HepG2 (cell line): Measurements from ENCODE around the gene SNN. TPM values are rescaled to one million over a fixed set of nuclear protein-coding genes. Genes with fewer than 3 reads are reported as not detected.

ENCODE experiments used
- ATM ChIP-seq: fragments of 450-650 bp; IDR thresholded peaks from 2 replicates; pipeline ENCODE4 v1.7.1; 2017; ENCODE audit warnings: mild to moderate bottlenecking, borderline replicate concordance
- BORCS8-MEF2B ChIP-seq: sonication (generic); formaldehyde crosslinking; IDR thresholded peaks from 2 replicates; pipeline ENCODE4 v1.8.0; 2022; ENCODE audit warnings: mild to moderate bottlenecking, missing genetic modification reagents
- HNRNPH1 ChIP-seq: fragments of 200-400 bp; formaldehyde crosslinking; optimal IDR thresholded peaks from 2 replicates; pipeline ENCODE3; 2017; ENCODE audit warnings: mild to moderate bottlenecking, low read depth, low read length
- HOXA3 ChIP-seq: sonication (generic); formaldehyde crosslinking; IDR thresholded peaks from 2 replicates; pipeline ENCODE4 v1.5.0; 2020; ENCODE audit warnings: missing genetic modification reagents
- SAP130 ChIP-seq: IDR thresholded peaks from 2 replicates; pipeline ENCODE4 v1.6.1; 2016; ENCODE audit warnings: low read depth
- TARDBP ChIP-seq: sonication (generic); formaldehyde crosslinking; IDR thresholded peaks from 2 replicates; pipeline ENCODE4 v1.8.0; 2022; ENCODE audit warnings: mild to moderate bottlenecking, missing genetic modification reagents
- ZFP1 ChIP-seq: IDR thresholded peaks from 2 replicates; pipeline ENCODE4 v1.6.1; 2016
- ZFP82 ChIP-seq: sonication (generic); formaldehyde crosslinking; IDR thresholded peaks from 2 replicates; pipeline ENCODE4 v1.5.1; 2020; ENCODE audit warnings: mild to moderate bottlenecking, missing genetic modification reagents, borderline replicate concordance
- ZNF232 ChIP-seq: sonication (generic); formaldehyde crosslinking; IDR thresholded peaks from 2 replicates; pipeline ENCODE4 v1.4.0; 2020; ENCODE audit warnings: missing genetic modification reagents, borderline replicate concordance
- ZNF570 ChIP-seq: sonication (generic); formaldehyde crosslinking; IDR thresholded peaks from 2 replicates; pipeline ENCODE4 v1.4.0; 2020; ENCODE audit warnings: mild to moderate bottlenecking, missing genetic modification reagents, borderline replicate concordance
- ZNF75D ChIP-seq: sonication (generic); formaldehyde crosslinking; IDR thresholded peaks from 2 replicates; pipeline ENCODE4 v1.8.1; 2023; ENCODE audit warnings: missing genetic modification reagents, mild to moderate bottlenecking, borderline replicate concordance
- ZNF788 ChIP-seq: sonication (generic); formaldehyde crosslinking; IDR thresholded peaks from 2 replicates; pipeline ENCODE4 v1.5.0; 2020; ENCODE audit warnings: mild to moderate bottlenecking, missing genetic modification reagents, borderline replicate concordance
- polyA plus RNA-seq, 8 experiments: library from polyadenylated mRNA; depleted of rRNA in 3 of 8; stranded (reverse) in 7 of 8; unstranded in 1 of 8; fragments of >200 nt; fragmentation: Illumina TruSeq in 4 of 8; extraction: Trizol in 4 of 8; gene quantifications; 2 replicates each; pipeline versions ENCODE4 v1.2.1 to v1.2.3, GENCODE V29; 2011 to 2016; ENCODE audit warnings: low read depth in 4 of 8, missing spikeins in 1 of 8, mixed read lengths in 1 of 8; ENCODE audit not compliant: insufficient read depth in 1 of 8
- total RNA-seq, 5 experiments: library from RNA; depleted of rRNA; stranded (reverse); fragments of >200 nt; fragmentation: Illumina TruSeq; extraction: Trizol; gene quantifications; 2 replicates each; pipeline ENCODE4 v1.2.3, GENCODE V29; 2016; ENCODE audit warnings: low read depth in 1 of 5
- TF ChIP-seq, protein P1 (sequence below): sonication (generic); formaldehyde crosslinking; conservative IDR thresholded peaks from 2 replicates; pipeline ENCODE4 v1.8.0; 2022; ENCODE audit warnings: mild to moderate bottlenecking, moderate library complexity, missing genetic modification reagents
- TF ChIP-seq, protein P2 (sequence below): sonication (generic); formaldehyde crosslinking; conservative IDR thresholded peaks from 2 replicates; pipeline ENCODE4 v1.8.0; 2022; ENCODE audit warnings: low read depth, missing genetic modification reagents
- TF ChIP-seq, protein P3 (sequence below): sonication (generic); formaldehyde crosslinking; IDR thresholded peaks from 2 replicates; pipeline ENCODE4 v1.4.0; 2020; ENCODE audit warnings: missing genetic modification reagents; ENCODE audit errors: not compliant biosample characterization
- TF ChIP-seq, protein P4 (sequence below): sonication (generic); formaldehyde crosslinking; IDR thresholded peaks from 2 replicates; pipeline ENCODE4 v1.8.0; 2022; ENCODE audit warnings: missing genetic modification reagents, mild to moderate bottlenecking, inconsistent platforms, borderline replicate concordance
- TF ChIP-seq, protein P5 (sequence below): sonication (generic); formaldehyde crosslinking; IDR thresholded peaks from 2 replicates; pipeline ENCODE4 v1.4.0; 2020; ENCODE audit warnings: missing genetic modification reagents, borderline replicate concordance

The SNN gene
- total and polyA plus RNA-seq, 2 of the 13 experiments (the other 11 are each of a cell fraction or from before 2014, with no cell fraction given): 5.2 to 8.4 TPM

DNA sequence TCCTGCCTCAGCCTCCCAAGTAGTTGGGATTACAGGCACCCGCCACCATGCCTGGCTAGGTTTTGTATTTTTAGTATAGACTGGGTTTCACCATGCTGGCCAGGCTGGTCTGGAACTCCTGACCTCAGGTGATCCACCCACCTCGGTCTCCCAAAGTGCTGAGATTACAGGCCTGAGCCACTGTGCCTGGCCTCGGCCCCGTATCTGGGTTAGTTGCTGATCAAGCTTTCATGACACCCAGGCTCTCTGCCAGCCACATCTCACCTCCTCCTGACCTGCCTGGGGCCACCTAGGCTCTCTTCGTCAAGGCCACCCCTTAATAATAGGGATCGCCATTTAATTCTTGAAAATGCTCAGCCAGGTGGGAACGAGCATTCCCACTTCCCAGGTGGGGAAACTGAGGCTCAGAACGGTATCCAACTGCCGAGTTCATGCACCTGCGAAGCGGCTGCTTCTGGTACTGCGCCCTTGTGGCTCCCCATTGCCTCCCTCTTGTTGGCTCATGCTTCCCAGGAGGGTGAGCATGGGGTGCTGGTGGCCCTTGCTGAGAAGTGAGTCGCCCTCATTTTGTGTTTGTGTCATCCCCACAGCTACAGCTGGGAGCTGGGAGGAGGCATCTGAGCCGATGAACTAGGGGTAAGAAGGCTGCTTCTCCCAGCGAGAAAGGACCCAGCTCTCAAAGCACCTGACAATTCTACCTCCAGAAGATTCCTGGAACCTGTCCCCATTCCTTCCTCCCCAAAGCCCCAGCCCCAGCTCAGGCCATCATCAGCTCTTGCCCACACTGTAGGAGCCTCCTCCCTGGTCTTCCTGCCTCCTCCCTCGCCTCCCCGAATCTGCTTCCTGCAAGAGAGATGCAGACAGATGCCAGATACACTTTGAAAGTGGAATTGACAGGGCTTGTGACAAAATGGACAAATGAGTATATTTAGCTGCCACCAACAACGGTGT, 17.3 kb upstream of the SNN start (continued):
- no peak for TF ChIP-seq ZFP82 (CRISPR knock-in tag)
- TF ChIP-seq, protein P1, sequence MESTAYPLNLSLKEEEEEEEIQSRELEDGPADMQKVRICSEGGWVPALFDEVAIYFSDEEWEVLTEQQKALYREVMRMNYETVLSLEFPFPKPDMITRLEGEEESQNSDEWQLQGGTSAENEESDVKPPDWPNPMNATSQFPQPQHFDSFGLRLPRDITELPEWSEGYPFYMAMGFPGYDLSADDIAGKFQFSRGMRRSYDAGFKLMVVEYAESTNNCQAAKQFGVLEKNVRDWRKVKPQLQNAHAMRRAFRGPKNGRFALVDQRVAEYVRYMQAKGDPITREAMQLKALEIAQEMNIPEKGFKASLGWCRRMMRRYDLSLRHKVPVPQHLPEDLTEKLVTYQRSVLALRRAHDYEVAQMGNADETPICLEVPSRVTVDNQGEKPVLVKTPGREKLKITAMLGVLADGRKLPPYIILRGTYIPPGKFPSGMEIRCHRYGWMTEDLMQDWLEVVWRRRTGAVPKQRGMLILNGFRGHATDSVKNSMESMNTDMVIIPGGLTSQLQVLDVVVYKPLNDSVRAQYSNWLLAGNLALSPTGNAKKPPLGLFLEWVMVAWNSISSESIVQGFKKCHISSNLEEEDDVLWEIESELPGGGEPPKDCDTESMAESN (CRISPR knock-in tag): no peak
- TF ChIP-seq ZNF570 (CRISPR knock-in tag): no peak
- TF ChIP-seq BORCS8-MEF2B (CRISPR knock-in tag): 0 out of 2 replicates have a peak, but pooled peaks have one; percentile 41
- TF ChIP-seq ZNF232: no peak
- TF ChIP-seq ZNF75D (CRISPR knock-in tag): no peak
- TF ChIP-seq ATM: no peak
- TF ChIP-seq HNRNPH1: no peak
- no peak for TF ChIP-seq SAP130 (CRISPR knock-in tag)
- TF ChIP-seq, protein P2, sequence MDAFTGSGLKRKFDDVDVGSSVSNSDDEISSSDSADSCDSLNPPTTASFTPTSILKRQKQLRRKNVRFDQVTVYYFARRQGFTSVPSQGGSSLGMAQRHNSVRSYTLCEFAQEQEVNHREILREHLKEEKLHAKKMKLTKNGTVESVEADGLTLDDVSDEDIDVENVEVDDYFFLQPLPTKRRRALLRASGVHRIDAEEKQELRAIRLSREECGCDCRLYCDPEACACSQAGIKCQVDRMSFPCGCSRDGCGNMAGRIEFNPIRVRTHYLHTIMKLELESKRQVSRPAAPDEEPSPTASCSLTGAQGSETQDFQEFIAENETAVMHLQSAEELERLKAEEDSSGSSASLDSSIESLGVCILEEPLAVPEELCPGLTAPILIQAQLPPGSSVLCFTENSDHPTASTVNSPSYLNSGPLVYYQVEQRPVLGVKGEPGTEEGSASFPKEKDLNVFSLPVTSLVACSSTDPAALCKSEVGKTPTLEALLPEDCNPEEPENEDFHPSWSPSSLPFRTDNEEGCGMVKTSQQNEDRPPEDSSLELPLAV (CRISPR knock-in tag): no peak
- 0 out of 2 replicates have a peak, but pooled peaks have one; percentile 22 for TF ChIP-seq HOXA3 (CRISPR knock-in tag)
- TF ChIP-seq TARDBP (CRISPR knock-in tag): no peak
- TF ChIP-seq, protein P3, sequence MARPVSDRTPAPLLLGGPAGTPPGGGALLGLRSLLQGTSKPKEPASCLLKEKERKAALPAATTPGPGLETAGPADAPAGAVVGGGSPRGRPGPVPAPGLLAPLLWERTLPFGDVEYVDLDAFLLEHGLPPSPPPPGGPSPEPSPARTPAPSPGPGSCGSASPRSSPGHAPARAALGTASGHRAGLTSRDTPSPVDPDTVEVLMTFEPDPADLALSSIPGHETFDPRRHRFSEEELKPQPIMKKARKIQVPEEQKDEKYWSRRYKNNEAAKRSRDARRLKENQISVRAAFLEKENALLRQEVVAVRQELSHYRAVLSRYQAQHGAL (CRISPR knock-in tag): no peak
- TF ChIP-seq, protein P4, sequence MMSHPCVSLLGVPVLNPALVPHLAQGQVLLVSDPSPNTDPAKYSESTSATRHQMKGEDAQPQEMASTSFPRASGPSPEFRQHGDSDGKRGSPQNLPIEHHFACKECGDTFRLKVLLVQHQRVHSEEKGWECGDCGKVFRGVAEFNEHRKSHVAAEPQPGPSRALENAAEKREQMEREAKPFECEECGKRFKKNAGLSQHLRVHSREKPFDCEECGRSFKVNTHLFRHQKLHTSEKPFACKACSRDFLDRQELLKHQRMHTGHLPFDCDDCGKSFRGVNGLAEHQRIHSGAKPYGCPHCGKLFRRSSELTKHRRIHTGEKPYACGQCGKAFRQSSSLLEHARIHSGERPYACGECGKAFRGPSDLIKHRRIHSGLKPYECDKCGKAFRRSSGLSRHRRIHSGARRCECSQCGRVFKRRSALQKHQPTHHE (CRISPR knock-in tag): no peak
- TF ChIP-seq, protein P5, sequence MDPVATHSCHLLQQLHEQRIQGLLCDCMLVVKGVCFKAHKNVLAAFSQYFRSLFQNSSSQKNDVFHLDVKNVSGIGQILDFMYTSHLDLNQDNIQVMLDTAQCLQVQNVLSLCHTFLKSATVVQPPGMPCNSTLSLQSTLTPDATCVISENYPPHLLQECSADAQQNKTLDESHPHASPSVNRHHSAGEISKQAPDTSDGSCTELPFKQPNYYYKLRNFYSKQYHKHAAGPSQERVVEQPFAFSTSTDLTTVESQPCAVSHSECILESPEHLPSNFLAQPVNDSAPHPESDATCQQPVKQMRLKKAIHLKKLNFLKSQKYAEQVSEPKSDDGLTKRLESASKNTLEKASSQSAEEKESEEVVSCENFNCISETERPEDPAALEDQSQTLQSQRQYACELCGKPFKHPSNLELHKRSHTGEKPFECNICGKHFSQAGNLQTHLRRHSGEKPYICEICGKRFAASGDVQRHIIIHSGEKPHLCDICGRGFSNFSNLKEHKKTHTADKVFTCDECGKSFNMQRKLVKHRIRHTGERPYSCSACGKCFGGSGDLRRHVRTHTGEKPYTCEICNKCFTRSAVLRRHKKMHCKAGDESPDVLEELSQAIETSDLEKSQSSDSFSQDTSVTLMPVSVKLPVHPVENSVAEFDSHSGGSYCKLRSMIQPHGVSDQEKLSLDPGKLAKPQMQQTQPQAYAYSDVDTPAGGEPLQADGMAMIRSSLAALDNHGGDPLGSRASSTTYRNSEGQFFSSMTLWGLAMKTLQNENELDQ (CRISPR knock-in tag): no peak
- no peak for TF ChIP-seq ZNF788 (CRISPR knock-in tag)
- no peak for TF ChIP-seq ZFP1 (CRISPR knock-in tag)
